Activated CD4-positive, CD25-positive, alpha-beta regulatory T cell treated with anti-CD3 and anti-CD28 coated beads, Interleukin-2, amount 50 U/mL, for 72 hours (primary cell): ENCODE data around the gene NPR1.

Experiments
- DNase-seq: peaks from one replicate; pipeline ENCODE4 v3.0.0; 2021

NPR1 gene

GRCh38 chr1:153730468-153730988 is 52.0 kb downstream of the NPR1 start:
- no peak for DNase-seq

DNA sequence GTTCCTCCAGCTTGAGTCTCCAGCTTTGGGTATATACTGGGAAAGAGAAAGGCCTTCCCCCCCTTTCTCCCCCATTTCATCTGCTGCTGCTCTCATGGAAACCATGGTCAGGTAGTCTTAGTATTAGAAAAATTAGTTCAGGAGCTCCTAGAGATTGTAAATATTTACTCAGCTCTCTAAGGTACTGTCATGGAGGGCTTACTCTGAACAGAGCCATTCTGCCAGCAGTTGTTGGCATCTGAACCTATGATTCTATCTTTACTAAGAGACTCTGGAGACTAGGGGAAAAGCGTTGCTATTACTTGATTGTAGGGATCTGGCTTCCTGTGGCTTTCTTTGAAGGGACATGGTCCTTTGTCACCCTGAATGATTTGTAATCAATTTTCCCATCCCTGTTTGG is 55.5 kb downstream of the NPR1 start:
- DNase-seq, result no peak

- no peak for DNase-seq
These were observed 56.1 kb downstream of the NPR1 start for GRCh38 chr1:153734396-153735089.

- DNase-seq, result no peak
These were observed 56.6 kb downstream of the NPR1 start for GRCh38 chr1:153735090-153735420.

GRCh38 chr1:153741986-153742385 is 63.5 kb downstream of the NPR1 start:
- no peak for DNase-seq

DNA sequence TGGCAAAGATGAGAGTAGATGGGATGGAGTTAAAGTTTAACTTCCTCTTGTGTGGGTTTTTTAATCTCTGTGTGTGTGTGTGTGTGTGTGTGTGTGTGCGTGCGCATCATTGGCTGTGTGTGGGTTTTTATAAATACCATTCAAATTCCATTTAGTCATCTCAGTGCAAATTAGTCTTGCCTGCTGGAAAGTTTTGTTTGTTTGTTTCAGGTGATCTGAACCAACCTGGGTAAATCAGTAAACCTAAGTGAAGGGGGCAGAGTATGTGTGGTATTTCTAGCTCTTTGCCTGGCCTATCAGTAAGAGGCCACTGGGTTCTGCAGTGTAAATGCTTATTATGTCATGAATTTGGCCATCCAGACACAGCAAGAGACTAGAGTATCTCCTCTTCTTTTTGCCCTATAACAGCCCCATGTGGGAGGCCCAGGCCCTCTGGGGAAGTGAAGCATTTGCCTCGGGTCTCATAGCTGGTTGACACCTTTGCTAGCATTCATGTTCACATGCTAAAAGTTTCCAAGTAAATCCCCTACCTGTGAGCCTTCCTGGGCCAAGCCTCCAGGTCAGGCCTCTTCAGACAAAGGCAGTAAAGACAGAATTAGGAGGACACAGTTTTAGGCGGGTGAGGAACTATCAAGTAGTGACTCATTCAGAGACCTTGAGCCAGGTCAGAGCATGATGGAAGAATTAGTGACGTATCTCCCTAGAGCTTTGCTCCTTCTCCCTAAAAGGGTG is 64.1 kb downstream of the NPR1 start:
- DNase-seq, result no peak
